Heart left ventricle (tissue), 16 donors: ENCODE data around the gene PLXNA1. TPM values are rescaled to one million over a fixed set of nuclear protein-coding genes. Genes with fewer than 3 reads are reported as not detected.

ENCODE experiments used
- ATAC-seq, 4 donors: fragments of 200-7000 bp; cut with Tn5 transposase; one replicate each; pipeline ENCODE4 v1.9.1; 2020 to 2022; ENCODE audit warnings: moderate library complexity in 4 of 4, mild to moderate bottlenecking in 3 of 4, moderate number of reproducible peaks in 1 of 4
- DNase-seq, 5 donors: peaks; one replicate each; pipeline ENCODE4 v3.0.0-alpha.2; 2020
- H3K27ac ChIP-seq, 12 donors: fragments of 200-600 bp; sonication (generic) in 4 of 12; one replicate each; pipeline versions ENCODE4 v1.5.0 to v1.8.0; 2016 to 2022; ENCODE audit warnings: mild to moderate bottlenecking in 2 of 12
- H3K27me3 ChIP-seq, 9 donors: fragments of 200-600 bp; sonication (generic) in 2 of 9; one replicate each; pipeline versions ENCODE4 v1.5.1 to v1.8.0; 2016 to 2022; ENCODE audit warnings: mild to moderate bottlenecking in 3 of 9
- H3K36me3 ChIP-seq, 9 donors: fragments of 200-600 bp; sonication (generic) in 2 of 9; one replicate each; pipeline versions ENCODE4 v1.5.0 to v1.8.0; 2018 to 2022; ENCODE audit warnings: mild to moderate bottlenecking in 2 of 9
- H3K4me1 ChIP-seq, 12 donors: fragments of 200-600 bp; sonication (generic) in 4 of 12; one replicate each; pipeline versions ENCODE4 v1.5.0 to v1.8.0; 2016 to 2022; ENCODE audit warnings: mild to moderate bottlenecking in 3 of 12
- H3K4me3 ChIP-seq, 12 donors: fragments of 200-600 bp; sonication (generic) in 4 of 12; one replicate each; pipeline versions ENCODE4 v1.5.0 to v1.8.0; 2017 to 2022; ENCODE audit warnings: mild to moderate bottlenecking in 9 of 12, moderate library complexity in 4 of 12
- H3K9me3 ChIP-seq, 12 donors: fragments of 200-600 bp; sonication (generic) in 4 of 12; one replicate each; pipeline versions ENCODE4 v1.5.0 to v1.8.0; 2016 to 2022; ENCODE audit warnings: mild to moderate bottlenecking in 1 of 12
- CTCF ChIP-seq, 12 donors: fragments of 200-600 bp; sonication (generic) in 4 of 12; IDR thresholded peaks; one replicate each; pipeline versions ENCODE4 v1.5.0 to v1.8.0; 2018 to 2022; ENCODE audit warnings: antibody characterized with exemption in 12 of 12, mild to moderate bottlenecking in 5 of 12
- POLR2A ChIP-seq, 2 donors: fragments of 450-650 bp; IDR thresholded peaks; one replicate each; pipeline ENCODE4 v1.6.1; 2017; ENCODE audit warnings: antibody characterized with exemption in 2 of 2, mild to moderate bottlenecking in 2 of 2, moderate library complexity in 2 of 2
- WGBS, 4 donors: extraction: QIAGEN DNeasy Blood & Tissue Kit in 2 of 4; methylation state at CpG; one replicate each; pipeline versions ENCODE4 v1.1.5 to v1.1.7; 2013 to 2018; 5-methylcytosine and 5-hydroxymethylcytosine counted together
- intact Hi-C, 10 donors: fragments of 100-400 bp; cut with DNase I; formaldehyde crosslinking; loops; one replicate each; pipeline versions ENCODE4 v1.11.1 to v1.14.2; 2022
- polyA plus RNA-seq, 2 donors: library from polyadenylated mRNA; stranded (reverse); fragments of 200-250 nt; gene quantifications; one replicate each; pipeline ENCODE4 v1.2.3, GENCODE V29; 2013
- total RNA-seq, 9 donors: library from RNA; depleted of rRNA in 2 of 9; stranded (reverse); fragments of >200 nt in 2 of 9; fragmentation: NEBNext Ultra II Directional in 3 of 9; extraction: Animal tissue kit (Norgen Biotek cat#: 25700) in 3 of 9; gene quantifications; one replicate each; pipeline versions ENCODE4 v1.1.0 to v1.2.4, GENCODE V29; 2016 to 2023
- donor health status: ischemic (EF 13 %, LVEDD 7.1; RV severe dilation, severe dysfunction).
- donor health status: healthy with polysubstance abuse.
- donor health status: DM: no; HTN: yes; CAD: no.
- donor health status: DM: no; HTN: no; CAD: no.
- donor health status: ischemic (EF 25% LVEDD 6.9; RV normal size, moderate dysfunction).
- donor health status: ischemic (EF 25% LVEDD 5.7; RV mildly dilated, moderate dysfunction).
- donor health status: healthy.
- donor health status: DM: yes; HTN: yes; CAD: no.
- donor health status: ischemic (EF 35%, LVEDD 5.7; RV mildly dilated, moderate dysfunction).
- donor health status: nonischemic (EF 11% LVEDD 7.7; RV severe dilation, severe dysfunction).
- donor health status: DM: yes; HTN: yes; CAD: no.
- donor health status: PGD.
- donor health status: ischemic (EF 29% LVEDD 5.4; RV normal size, mild dysfunction).
- donor health status: nonischemic (EF 23%, LVEDD 6.1; RV moderate dilation, normal function).

Gene PLXNA1
- total and polyA plus RNA-seq, 11 donors: 14.6 to 38.8 (median 29.6) TPM

- Histone ChIP-seq H3K9me3 (no peaks in the 10 kb centered on the region), H3K4me3 (no peak overlapping the region), H3K27me3 (no peaks in the 10 kb centered on the region), H3K4me1 (peaks cover 0 to 19% (median 6%) of the 10 kb centered on the region in 12 donors), H3K36me3 (peaks cover 0 to 82% (median 54%) of the 10 kb centered on the region in 9 donors), H3K27ac (no peak overlapping the region)
- no peak for ATAC-seq
- TF ChIP-seq POLR2A (IDR thresholded peaks at IDR 0.05) (no peak), CTCF (IDR thresholded peaks at IDR 0.05) (no peak)
- 85 to 92% (median 90%) methylated on average over 10 to 17 of the region's 17 CpGs for WGBS, 4 donors
- no peak for DNase-seq
- intact Hi-C loops: no loop called here
Observed at GRCh38 chr3:127015282-127016042, 32.5 kb downstream of the PLXNA1 start.

GRCh38 chr3:127016043-127016343 is 33.1 kb downstream of the PLXNA1 start:
- Histone ChIP-seq H3K27ac (no peak overlapping the region), H3K36me3 (peaks cover 0 to 86% (median 59%) of the 10 kb centered on the region in 9 donors), H3K4me1 (peaks cover 0 to 15% (median 5%) of the 10 kb centered on the region in 12 donors), H3K4me3 (no peak overlapping the region), H3K9me3 (no peaks in the 10 kb centered on the region), H3K27me3 (no peaks in the 10 kb centered on the region)
- intact Hi-C loops: no loop called here
- DNase-seq (no peak), ATAC-seq (no peak)
- TF ChIP-seq CTCF (IDR thresholded peaks at IDR 0.05) (no peak), POLR2A (IDR thresholded peaks at IDR 0.05) (no peak)
- 83 to 95% (median 92%) methylated on average over 9 to 10 of the region's 10 CpGs for WGBS, 4 donors

- H3K36me3 ChIP-seq: peaks cover 0 to 90% (median 59%) of the 10 kb centered on the region in 9 donors
- peaks cover 0 to 10% (median 1%) of the 10 kb centered on the region in 12 donors for H3K4me1 ChIP-seq
- H3K27me3 ChIP-seq: no peaks in the 10 kb centered on the region
- no peak overlapping the region for H3K4me3 ChIP-seq
- no peak for ATAC-seq
- no peak for DNase-seq
- H3K9me3 ChIP-seq: no peaks in the 10 kb centered on the region
- intact Hi-C loops: no loop called here
- 92 to 94% (median 93%) methylated on average over 12 to 15 of the region's 15 CpGs for WGBS, 4 donors
- no peak overlapping the region for H3K27ac ChIP-seq
- TF ChIP-seq CTCF (IDR thresholded peaks at IDR 0.05) (no peak), POLR2A (IDR thresholded peaks at IDR 0.05) (no peak)
Observed at GRCh38 chr3:127016461-127016860, 33.5 kb downstream of the PLXNA1 start.

- DNase-seq: no peak
- Histone ChIP-seq H3K27me3 (no peaks in the 10 kb centered on the region), H3K9me3 (no peaks in the 10 kb centered on the region), H3K4me1 (peaks cover 0 to 3% (median 0%) of the 10 kb centered on the region in 12 donors), H3K4me3 (no peak overlapping the region), H3K27ac (no peak overlapping the region), H3K36me3 (peaks cover 0 to 93% (median 65%) of the 10 kb centered on the region in 9 donors)
- intact Hi-C loops: no loop called here
- WGBS, 4 donors: 95 to 100% (median 95%) methylated on average over 1 to 16 of the region's 16 CpGs
- no peak for ATAC-seq
- TF ChIP-seq CTCF (IDR thresholded peaks at IDR 0.05) (no peak), POLR2A (IDR thresholded peaks at IDR 0.05) (no peak)
Observed at GRCh38 chr3:127017229-127017628, 34.3 kb downstream of the PLXNA1 start.
